Hepatocyte (in vitro differentiated cells): Measurements from ENCODE around the gene HCRT. TPM values are rescaled to one million over a fixed set of nuclear protein-coding genes. Genes with fewer than 3 reads are reported as not detected.

ENCODE experiments used
- DNase-seq: peaks from one replicate; pipeline ENCODE4 v3.0.0-alpha.2; 2016; ENCODE audit warnings: low spot score
- H2AFZ ChIP-seq: fragments of 200-600 bp; sonication (generic); 2 replicates; pipeline ENCODE4 v1.6.0; 2016; ENCODE audit warnings: antibody characterized with exemption, mild to moderate bottlenecking
- H3K27ac ChIP-seq: fragments of 200-600 bp; sonication (generic); 2 replicates; pipeline ENCODE4 v1.5.1; 2016; ENCODE audit warnings: mild to moderate bottlenecking
- H3K27me3 ChIP-seq: fragments of 200-600 bp; sonication (generic); 2 replicates; pipeline ENCODE4 v1.6.1; 2016
- H3K36me3 ChIP-seq: fragments of 200-600 bp; sonication (generic); replicated peaks from 2 replicates; pipeline ENCODE4 v1.5.1; 2016; ENCODE audit warnings: low read depth; ENCODE audit not compliant: insufficient read depth
- H3K4me1 ChIP-seq: fragments of 200-600 bp; sonication (generic); 2 replicates; pipeline ENCODE4 v1.5.1; 2016; ENCODE audit warnings: mild to moderate bottlenecking, moderate library complexity; ENCODE audit not compliant: insufficient read depth
- H3K4me2 ChIP-seq: fragments of 200-600 bp; sonication (generic); 2 replicates; pipeline ENCODE4 v1.6.0; 2016
- H3K4me3 ChIP-seq: fragments of 200-600 bp; sonication (generic); 2 replicates; pipeline ENCODE4 v1.5.1; 2016; ENCODE audit warnings: mild to moderate bottlenecking
- H3K79me2 ChIP-seq: fragments of 200-600 bp; sonication (generic); 2 replicates; pipeline ENCODE4 v1.6.0; 2017; ENCODE audit warnings: mild to moderate bottlenecking
- H3K9me2 ChIP-seq: fragments of 200-600 bp; sonication (generic); replicated peaks from 2 replicates; pipeline ENCODE4 v1.6.0; 2017; ENCODE audit warnings: mild to moderate bottlenecking; ENCODE audit not compliant: insufficient read depth
- H3K9me3 ChIP-seq: fragments of 200-600 bp; sonication (generic); 2 replicates; pipeline ENCODE4 v1.5.1; 2016; ENCODE audit warnings: low read depth, mild to moderate bottlenecking
- H4K20me1 ChIP-seq: fragments of 200-600 bp; sonication (generic); 2 replicates; pipeline ENCODE4 v1.6.0; 2016; ENCODE audit warnings: mild to moderate bottlenecking; ENCODE audit not compliant: insufficient read depth, poor library complexity, severe bottlenecking
- CTCF ChIP-seq: fragments of 200-600 bp; sonication (generic); IDR thresholded peaks from 2 replicates; pipeline ENCODE4 v1.5.1; 2016; ENCODE audit warnings: antibody characterized with exemption, mild to moderate bottlenecking; ENCODE audit not compliant: poor library complexity
- EZH2 ChIP-seq: fragments of 200-600 bp; sonication (generic); IDR thresholded peaks from 2 replicates; pipeline ENCODE4 v1.6.1; 2016; ENCODE audit warnings: antibody characterized with exemption, mild to moderate bottlenecking, borderline replicate concordance
- EZH2phosphoT487 ChIP-seq: fragments of 200-600 bp; sonication (generic); IDR thresholded peaks from one replicate; pipeline ENCODE4 v1.6.1; 2018; ENCODE audit warnings: antibody characterized with exemption, mild to moderate bottlenecking, low read depth, moderate library complexity; ENCODE audit not compliant: unreplicated experiment, severe bottlenecking
- WGBS: methylation state at CpG from one replicate; pipeline ENCODE4 v1.1.6; 2016; ENCODE audit warnings: low lambda C conversion rate; ENCODE audit errors: missing lambda C conversion rate; 5-methylcytosine and 5-hydroxymethylcytosine counted together
- polyA plus RNA-seq: library from polyadenylated mRNA; unstranded; fragments of >200 nt; fragmentation: Nextera tagmentation; extraction: Ambion mirVana; gene quantifications from 2 replicates; pipeline ENCODE4 v1.2.1, GENCODE V29; 2016
- total RNA-seq: library from RNA; depleted of rRNA; stranded (reverse); fragments of >200 nt; gene quantifications from 2 replicates; pipeline ENCODE4 v1.2.3, GENCODE V29; 2014

The HCRT gene
- total and polyA plus RNA-seq, 2 experiments from 2014 or later: not detected

GRCh38 chr17:42182927-42183734 is 2.1 kb downstream of the HCRT start:
- Histone ChIP-seq H3K27ac (peak overlapping the region; percentile 87), H3K4me3 (no peak overlapping the region), H3K4me2 (peak overlapping the region; percentile 95), H3K27me3 (peaks cover 54% of the 10 kb centered on the region), H3K9me3 (no peaks in the 10 kb centered on the region), H3K79me2 (no peaks in the 10 kb centered on the region), H3K9me2 (no peaks in the 10 kb centered on the region), H4K20me1 (no peaks in the 10 kb centered on the region), H3K4me1 (peaks cover 17% of the 10 kb centered on the region), H3K36me3 (no peaks in the 10 kb centered on the region), H2AFZ (peak overlapping the region; percentile 96)
- peak; percentile 67 for DNase-seq
- TF ChIP-seq EZH2 (no peak), CTCF (no peak), EZH2phosphoT487 (no peak)
- WGBS: 81% methylated on average over 9 of the region's 9 CpGs

- Histone ChIP-seq H3K4me1 (peaks cover 17% of the 10 kb centered on the region), H3K36me3 (no peaks in the 10 kb centered on the region), H3K9me2 (no peaks in the 10 kb centered on the region), H3K4me2 (no peak overlapping the region), H4K20me1 (no peaks in the 10 kb centered on the region), H3K9me3 (no peaks in the 10 kb centered on the region), H3K79me2 (no peaks in the 10 kb centered on the region), H3K27me3 (peaks cover 54% of the 10 kb centered on the region), H3K27ac (no peak overlapping the region), H2AFZ (no peak overlapping the region), H3K4me3 (no peak overlapping the region)
- no peak for DNase-seq
- 81% methylated on average over 2 of the region's 2 CpGs for WGBS
- TF ChIP-seq CTCF (no peak), EZH2 (no peak), EZH2phosphoT487 (no peak)
These were observed 3.4 kb downstream of the HCRT start for GRCh38 chr17:42181851-42182207.

- 8% methylated on average over 37 of the region's 60 CpGs for WGBS
- TF ChIP-seq EZH2 (peak; percentile 72), EZH2phosphoT487 (no peak), CTCF (peak; percentile 45)
- H3K4me3 ChIP-seq: no peak within 1 kb of the TSS
- H2AFZ ChIP-seq: no peak within 1 kb of the TSS
- no peaks in the 10 kb centered on the region for H3K79me2 ChIP-seq
- no peaks in the 10 kb centered on the region for H3K9me3 ChIP-seq
- H3K4me2 ChIP-seq: peak within 1 kb of the TSS; percentile 74
- H4K20me1 ChIP-seq: no peaks in the 10 kb centered on the region
- peak; percentile 69 for DNase-seq
- peaks cover 17% of the 10 kb centered on the region for H3K4me1 ChIP-seq
- H3K36me3 ChIP-seq: no peaks in the 10 kb centered on the region
- no peaks in the 10 kb centered on the region for H3K9me2 ChIP-seq
- H3K27ac ChIP-seq: no peak within 1 kb of the TSS
- peaks cover 54% of the 10 kb centered on the region for H3K27me3 ChIP-seq
These were observed 4.1 kb downstream of the HCRT start, which contains the start of gene KCNH4 for GRCh38 chr17:42180922-42181850. TSS of gene KCNH4 (minus strand) at chr17:42181142. CDS start at chr17:42180945, 197 bp downstream.
